Fibroblast of skin of right quadriceps (primary cell): ENCODE data around the gene BIRC2.
"Not testable (repeated sequence)": the region's sequence is repeated elsewhere in the genome, so short reads cannot be mapped to it uniquely, and the experiment has no call there.

ENCODE experiments used
- DNase-seq: peaks from one replicate; pipeline ENCODE4 v3.0.0-alpha.2; 2013

Gene BIRC2

DNA sequence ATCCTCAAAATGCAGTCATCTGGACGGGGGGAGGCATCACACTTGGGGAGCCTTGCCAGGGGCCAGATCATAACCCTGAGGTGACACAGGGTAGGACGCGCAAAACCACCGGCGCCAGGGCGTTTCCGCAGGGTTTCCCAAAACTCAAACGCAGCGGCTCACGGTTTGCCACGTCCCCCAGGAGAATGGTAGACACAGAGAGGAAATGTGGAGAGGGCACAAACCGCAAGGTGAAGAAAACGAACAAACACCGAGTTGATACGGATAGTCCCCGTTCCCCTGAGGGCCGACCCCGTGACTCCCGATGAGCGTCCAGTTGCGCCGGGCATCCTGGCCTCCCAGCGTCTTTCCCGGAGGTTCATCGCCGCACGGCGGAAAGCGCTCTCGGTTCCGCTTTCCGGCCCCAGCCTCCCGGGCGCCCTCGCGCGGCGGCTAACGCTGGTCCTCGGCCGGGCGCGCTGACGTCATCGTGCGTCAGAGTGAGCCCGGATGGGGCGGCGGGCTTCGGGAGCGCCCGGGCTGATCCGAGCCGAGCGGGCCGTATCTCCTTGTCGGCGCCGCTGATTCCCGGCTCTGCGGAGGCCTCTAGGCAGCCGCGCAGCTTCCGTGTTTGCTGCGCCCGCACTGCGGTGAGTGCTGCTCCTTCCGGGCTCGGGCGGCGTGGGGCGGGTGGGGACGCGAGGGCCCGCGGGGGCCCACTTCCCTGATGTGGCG, at the start of gene BIRC2:
BIRC2 (plus strand) TSS at position 467 of the 714 bp plus-strand sequence. CDS start 2,641 bp downstream, outside the sequence.
- peak; percentile 94 for DNase-seq

DNA sequence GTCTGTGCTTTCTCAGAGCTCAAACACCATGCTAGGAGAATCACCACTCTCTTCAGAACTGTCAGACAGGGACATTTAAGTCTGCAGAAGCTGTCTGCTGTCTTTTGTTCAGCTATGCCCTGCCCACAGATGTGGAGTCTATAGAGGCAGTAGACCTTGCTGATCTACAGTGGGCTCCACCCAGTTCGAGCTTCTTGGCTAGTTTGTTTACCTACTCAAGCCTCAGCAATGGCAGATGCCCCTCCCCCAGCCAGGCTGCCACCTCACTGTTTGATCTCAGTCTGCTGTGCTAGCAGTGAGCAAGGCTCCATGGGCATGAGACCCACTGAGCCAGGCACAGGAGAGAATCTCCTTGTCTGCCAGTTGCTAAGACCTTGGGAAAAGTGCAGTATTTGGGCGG, 46.2 kb upstream of the BIRC2 start:
- DNase-seq: not testable (repeated sequence)

DNA sequence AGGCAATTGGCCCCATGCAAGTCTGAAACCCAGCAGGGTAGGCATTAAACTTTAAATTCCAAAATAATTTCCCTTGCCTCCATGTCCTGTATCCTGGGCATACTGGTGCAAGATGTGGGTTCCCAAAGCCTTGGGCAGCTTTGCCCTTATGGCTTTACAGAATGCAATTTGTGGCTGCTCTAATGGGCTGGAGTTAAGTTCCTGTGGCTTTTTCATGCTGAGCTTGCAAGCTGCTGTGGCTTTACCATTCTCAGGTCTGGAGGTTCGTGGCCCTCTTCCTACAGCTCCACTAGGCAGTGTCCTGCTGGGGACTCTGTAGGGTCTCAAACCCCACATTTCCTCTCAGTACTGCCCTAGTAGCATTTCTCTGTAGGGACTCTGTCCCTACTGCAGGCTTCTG, 44.8 kb upstream of the BIRC2 start:
- DNase-seq: no peak

DNA sequence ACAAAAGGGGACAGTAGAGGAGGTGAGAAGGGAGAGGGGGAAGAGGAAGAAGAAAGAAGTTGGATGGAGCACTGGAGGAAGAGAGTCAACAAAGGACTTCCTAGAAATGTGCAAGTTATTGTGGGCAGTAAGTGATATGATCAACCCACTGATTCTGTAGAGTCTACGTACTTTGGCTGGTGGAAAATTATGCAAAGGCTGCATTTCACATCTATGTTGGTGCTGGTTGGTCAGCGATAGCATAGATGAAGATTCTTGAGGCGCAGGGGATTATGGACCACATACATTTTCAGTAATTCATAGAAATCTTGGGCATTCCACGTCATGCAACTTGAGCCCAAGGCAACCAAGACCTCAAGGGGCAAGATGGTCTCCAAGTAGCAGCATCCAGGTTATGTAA, 42.3 kb upstream of the BIRC2 start:
- DNase-seq: no peak

DNA sequence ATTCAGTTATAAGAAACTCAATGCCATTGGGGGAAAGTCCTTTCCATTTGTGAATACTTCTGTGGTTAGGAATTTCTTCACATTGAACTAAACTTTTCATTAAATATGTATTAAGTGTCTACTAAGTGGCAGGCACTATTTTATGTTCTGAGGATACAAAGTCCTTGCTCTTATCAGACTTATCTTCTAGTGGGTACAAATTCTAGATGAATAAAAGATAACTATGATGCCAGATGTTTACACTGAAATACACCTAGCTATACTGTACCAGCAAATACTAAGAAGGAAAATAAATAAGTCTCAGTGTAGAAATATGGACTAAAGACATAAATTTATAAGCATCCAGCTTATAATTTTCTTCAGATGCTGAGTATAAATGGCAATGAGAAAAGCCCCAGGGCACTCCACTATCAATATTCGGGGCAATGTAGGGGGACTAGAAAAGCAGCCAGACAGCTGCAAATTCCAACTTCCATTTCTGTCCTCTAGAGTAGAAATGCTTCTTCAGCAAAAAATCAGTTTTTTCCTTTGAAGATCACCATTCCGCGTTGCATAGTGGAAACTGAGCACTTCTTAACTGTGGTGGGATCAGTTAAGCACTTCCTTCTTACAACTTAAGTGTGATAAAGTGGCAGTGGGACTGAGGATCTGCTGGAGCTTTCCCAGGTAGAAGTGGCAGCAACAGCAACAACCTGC, 41.5 kb upstream of the BIRC2 start:
- DNase-seq: no peak

DNA sequence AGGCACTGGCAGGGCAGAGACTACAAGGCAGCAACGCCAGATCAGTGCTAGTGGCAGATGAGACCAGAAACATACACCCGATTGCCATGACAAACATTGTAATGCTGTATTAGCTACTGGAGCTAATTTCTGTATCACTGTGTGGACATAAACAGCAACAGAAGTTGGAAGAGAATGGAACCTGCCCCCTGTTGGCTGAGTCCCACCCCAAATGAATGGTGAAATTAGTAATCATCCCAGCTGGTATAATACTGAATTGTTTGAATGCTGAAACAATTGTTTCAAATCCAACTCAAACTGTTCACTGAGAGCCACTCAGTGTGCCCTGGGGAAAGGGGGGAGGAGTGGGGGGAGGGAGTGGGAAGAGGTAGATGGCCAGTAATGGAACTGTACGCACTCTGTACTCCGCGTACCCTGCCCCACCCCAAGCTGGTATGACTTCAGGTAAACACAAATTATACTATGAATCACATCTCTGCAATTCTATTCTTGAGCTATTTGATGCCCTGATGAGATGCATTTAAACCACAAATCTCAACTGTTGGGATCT, 40.9 kb upstream of the BIRC2 start:
- DNase-seq: no peak

DNA sequence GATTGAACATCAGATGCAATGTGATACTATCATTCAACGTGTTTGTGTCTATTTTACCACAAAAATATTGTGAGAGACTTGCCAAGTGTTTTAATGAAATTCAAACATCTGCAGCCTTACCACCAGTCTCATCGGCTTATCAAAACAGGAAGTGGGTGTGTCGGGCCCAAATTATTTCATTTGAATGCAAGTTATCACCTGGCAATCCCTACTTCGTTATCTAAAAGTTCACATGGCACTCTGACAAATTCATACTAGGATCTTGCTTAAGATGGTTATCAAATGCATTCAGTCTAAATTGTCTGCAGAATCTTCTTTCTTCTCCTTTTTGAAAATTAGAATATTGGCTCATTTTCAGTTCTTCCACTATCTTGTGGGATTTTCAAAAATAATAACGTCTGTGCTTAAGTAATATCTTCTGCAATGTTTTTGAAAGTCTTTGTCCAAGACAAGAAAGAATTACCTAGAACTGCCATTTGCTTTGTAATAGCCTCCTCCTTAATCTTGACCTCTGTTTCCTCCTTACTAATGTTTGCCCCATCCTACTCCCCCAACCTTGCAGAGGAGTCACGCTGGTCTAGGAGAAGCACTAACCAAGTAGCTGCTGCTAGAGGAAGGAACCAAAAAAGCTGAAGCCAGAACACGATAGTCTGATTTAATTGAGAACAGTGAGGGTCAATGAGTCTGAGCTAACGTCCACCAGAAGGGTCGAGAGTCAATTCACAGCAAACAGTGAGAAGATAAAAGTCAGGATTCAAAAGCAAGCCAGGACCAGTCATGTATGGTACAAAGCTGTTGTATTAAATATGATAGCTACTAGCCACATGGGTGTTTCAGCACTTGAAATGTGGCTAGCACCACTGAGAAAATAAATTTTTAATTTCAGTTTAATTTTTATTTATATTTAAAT, 39.9 kb upstream of the BIRC2 start:
- no peak for DNase-seq

DNA sequence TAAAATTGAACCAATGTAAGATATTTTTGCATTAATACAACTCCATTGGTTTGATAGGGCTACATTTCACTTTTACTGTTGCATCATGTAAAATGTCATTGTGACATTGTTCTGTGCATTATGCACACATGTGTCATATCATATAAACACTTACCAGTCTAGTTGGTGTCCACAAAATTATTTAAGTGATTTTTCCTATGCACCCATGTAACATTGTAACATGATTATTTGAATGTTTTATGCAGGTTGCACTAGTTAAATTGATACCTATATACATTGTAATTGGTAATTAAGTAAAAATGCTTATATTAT, 39.3 kb upstream of the BIRC2 start:
- no peak for DNase-seq

DNA sequence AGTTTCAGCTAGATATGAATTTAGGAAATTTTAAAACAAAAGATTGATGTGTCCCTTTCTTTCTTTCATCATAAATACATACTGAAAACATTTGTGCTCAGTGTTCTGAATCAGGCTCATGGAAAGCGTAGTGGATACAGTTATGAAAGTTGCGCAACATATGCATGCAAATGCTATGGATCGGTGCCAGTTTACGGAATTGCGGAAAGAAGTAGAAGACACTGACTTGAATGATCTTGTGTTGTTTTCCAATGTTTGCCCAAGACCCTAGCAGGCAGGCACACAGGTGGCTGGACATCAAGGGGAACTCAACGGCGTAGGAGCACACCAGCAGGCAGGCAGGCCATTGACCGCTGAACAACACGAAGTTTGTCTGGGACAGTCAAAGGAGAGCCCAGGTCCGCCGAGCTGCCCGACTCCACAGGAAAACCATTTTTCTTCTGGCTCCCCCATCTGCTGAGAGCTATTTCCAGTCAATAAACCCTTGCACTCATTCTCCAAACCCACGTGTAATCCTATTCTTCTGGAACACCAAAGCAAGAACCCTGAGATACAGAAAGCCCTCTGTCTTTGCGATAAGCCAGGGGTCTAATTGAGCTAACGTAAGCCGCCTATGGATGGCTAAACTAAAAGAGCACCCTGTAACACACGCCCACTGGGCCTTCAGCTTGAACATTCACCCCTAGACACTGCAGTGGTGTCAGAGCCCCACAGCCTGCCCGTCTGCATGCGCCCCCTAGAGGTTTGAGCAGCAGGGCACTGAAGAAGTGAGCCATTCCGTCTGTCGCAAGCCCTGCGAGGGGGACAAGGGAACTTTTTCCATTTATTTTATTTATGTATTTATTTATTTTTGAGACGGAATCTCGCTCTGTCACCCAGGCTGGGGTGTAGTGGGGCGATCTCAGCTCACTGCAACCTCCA, 37.1 kb upstream of the BIRC2 start:
- DNase-seq: peak; percentile 63

DNA sequence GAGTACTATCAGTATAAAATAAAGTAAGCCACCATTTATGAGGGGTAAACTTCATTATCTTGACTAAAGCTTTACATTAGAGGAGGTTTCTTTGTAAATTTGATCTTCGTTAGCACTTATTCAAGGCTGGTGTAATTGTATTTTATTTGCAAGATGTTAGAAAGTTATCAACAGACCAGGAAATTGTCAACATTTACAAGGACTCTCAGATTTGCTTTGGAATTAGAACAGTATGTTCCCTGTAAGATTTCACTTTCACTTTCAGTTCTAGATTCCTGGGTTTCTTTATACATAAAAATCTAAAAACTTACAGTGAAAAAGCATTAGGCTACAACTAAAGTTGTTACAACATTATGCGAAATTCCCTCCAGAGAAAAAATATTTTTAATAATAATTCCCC, 34.3 kb upstream of the BIRC2 start:
- DNase-seq: no peak

DNA sequence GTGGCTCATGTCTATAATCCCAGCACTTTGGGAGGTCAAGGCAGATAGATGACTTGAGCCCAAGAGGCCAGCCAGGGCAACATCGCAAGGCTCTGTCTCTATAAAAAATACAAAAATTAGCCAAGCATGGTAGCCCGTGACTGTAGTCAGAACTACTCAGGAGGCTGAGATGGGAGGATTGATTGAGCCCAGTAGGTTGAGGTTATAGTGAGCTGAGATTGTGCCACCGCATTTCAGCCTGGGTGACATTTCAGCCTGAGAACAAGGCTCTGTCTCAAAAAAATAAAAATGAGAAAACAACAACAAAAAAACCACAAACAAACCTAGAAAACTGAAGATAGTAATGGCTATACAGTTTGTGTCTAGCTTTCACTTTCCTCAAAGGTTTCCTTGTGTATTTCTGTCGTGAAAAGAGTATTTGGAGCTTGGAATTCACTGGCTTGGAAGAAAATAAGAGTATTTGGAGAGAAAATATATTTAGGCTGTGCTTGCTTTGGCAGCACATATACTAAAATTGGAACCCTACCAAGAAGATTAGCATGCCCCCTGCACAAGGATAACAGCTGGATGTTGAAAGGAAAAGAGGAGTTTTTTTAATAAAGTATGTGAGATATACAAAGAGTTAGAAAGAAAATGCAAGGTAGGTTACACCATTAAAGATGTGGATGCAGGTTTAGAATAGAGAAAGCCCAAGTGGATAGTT, 33.6 kb upstream of the BIRC2 start:
- no peak for DNase-seq

DNA sequence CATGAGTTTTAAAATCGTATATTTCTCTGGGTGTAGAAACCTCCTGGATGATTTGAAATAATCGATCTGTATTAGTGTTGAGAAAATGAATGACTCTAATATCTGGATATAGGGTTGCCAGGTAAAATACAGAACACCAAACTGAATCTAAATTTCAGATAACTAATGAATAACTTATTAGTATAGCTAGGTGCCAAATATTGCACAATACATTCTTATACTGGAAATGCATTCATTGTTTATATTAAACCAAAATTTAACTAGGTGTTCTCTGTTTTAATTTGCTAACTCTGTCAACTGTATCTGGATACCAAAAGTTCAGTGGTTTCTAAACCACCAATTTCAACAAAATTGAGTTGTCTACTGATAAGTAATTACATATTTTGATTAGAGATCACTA, 32.2 kb upstream of the BIRC2 start:
- no peak for DNase-seq

DNA sequence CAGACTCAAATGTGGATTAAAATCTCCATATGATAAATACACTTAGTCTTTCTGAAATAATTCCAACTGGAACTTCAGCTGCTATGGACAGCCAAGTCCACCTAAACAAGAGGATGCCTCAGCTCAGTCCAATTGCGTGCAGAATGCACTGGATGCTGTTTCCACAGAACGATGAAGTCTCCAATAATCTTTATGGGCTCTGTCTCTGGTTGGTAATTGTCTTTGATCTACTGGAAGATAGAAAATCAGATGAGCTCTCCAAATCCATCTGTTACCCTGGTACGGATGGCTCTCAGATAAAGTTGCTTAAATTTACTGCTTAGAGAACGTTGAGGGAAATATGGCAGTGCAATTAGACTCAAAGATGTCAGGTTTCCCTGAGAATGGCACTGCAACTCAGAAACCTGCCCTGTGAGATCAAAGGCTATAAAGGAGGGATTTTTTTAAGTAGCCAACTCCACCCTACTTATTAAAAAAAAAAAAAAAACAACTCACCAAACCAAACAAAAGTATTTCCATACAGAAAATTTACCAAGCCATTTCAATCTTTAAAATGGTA, 30.6 kb upstream of the BIRC2 start:
- DNase-seq: no peak

DNA sequence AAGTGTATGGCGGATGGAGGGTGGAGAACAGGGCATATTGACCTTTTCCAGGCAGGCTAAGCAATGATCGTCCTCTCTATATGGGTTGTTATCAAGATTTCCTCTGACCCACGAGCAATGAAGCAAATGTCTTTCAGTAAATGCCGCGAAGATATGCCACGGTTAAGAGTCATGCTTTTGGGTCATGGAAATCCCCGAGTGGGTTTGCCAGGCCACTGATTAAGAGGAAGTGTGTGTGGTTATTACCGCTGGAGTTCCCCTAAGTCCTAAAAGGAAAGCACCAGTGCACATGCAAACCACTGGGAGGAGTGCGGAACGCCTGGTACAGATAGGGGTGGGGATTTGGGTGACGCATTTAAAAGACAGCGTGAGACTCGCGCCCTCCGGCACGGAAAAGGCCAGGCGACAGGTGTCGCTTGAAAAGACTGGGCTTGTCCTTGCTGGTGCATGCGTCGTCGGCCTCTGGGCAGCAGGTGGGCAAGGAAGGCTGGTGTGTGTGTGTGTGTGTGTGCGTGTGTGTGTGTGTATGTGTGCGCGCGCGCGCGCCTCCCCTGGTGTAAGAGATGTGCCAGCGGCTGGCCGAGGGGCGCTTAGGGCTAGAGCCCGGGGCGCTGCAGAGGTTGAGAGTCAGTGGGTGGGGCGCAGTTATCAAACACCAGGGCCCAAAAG, 29.8 kb upstream of the BIRC2 start, which contains the start of gene BIRC3:
BIRC3 (plus strand) TSS at position 386 of the 669 bp plus-strand sequence. CDS start 7,026 bp downstream, outside the sequence.
- DNase-seq: peak; percentile 79

DNA sequence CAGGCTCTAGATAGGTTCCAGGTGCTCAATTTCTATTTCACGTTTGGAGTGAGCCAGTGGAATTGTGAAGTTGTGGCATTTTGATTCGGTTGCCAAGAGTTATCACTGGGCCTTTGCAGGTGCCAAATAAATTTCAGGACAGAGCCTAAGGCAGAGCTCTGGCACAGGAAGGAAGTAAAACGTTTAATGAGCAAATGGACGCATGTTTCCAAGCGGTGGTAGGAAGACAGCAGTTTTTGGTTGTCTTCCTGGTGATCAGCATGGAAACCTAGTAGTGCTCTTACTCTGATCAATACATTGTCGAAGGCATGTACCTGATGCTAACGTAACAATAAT, 29.3 kb upstream of the BIRC2 start:
- DNase-seq: no peak

DNA sequence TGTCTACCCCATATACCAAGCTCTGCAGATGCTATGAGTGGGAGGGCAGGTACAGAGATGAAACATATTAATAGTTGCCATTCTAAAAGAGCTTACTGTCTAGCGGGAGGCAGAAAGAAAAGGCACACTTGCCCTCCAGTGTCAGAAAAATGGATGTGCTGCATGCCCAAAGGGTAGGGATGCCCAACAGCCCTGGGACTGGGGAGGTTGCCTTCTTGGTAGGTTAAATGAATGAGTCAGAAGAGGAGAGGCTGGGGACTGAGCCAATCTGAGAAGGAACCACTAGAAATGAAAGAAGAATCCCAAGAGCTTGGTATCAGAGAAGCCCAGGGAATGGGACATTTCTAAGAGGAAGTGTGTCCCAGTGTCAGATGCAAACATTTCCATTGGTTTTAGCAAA, 28.5 kb upstream of the BIRC2 start:
- DNase-seq: no peak

DNA sequence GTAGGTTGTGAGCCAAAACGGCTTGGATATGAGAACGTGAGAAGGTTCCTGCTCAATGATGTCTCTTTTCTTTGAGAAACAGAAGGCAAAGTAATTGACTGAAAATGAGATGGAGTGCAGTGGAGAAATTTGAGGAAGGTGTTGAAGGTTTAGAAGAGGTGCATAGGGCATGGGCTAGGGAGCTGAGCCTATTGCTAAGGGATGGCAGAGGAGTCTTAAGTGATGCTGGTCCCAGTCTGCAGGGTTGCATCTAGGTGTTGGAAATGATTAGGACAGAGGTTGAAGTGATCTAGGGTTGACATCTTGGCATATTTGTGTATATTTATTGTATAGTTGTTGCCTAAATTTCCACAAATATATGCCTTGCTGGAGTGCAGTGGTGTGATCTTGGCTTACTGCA, 27.5 kb upstream of the BIRC2 start:
- DNase-seq: no peak

DNA sequence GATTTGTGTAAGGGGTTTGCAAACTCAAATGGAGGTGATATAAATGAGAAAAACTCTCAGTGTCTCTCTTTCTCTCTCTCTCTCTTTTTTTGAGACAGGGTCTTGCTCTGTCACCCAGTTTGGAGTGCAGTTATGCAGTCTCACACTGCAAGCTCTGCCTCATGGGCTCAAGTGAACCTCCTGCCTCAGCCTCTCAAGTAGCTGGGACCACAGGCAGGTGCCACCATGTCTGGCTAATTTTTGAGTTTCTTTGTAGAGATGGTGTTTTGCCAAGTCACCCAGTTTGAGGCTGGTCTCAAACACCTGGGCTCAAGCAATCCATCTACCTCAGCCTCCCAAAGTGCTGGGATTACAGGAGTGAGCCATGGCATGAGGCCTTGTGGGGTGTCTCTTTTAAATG, 26.8 kb upstream of the BIRC2 start:
- DNase-seq: no peak

DNA sequence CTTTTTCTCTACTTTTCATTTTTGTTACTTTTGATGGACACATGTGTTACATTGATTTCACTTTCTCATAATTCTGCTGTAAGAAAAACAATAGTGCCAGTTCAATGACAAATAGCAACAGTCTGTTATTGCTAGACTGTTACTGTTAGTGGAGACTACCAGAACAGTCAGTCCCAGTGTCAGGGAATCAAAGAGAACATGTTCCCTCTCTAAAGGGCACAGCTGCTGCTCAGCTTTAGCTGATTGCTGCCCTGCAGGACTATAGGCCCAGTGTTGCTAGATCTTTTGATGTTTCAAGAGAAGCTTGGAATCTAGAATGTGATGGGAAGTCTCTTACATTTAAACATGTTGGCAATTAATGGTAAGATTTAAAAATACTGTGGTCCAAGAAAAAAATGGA, 26.3 kb upstream of the BIRC2 start:
- no peak for DNase-seq

DNA sequence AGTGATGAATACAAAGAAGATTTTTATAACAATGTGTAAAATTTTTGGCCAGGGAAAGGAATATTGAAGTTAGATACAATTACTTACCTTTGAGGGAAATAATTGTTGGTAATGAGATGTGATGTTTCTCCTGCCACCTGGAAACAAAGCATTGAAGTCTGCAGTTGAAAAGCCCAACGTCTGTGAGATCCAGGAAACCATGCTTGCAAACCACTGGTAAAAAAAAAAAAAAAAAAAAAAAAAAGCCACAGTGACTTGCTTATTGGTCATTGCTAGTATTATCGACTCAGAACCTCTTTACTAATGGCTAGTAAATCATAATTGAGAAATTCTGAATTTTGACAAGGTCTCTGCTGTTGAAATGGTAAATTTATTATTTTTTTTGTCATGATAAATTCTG, 24.5 kb upstream of the BIRC2 start:
- no peak for DNase-seq
